ENCODE results near the gene GATD1.

GATD1 gene

DNA sequence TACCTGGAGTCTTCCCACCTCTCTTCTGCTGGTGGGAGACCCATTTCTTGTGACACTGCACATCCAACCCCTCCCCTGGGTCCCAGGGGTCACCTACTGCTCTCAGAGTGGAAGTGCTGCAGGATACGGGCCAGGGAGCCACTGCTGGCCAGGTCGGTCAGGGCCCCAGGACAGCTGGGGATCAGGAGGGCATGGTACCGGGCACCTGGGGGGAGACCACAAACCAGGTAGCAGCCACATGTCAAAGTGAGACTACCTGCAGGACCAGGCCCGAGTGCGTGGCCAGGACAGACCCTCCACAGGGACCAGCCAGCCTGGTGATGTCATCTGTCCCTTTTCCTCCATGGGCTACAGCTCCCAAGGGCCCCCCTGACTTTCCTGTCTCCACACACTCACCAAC lies 3.9 kb downstream of the GATD1 start (continued):
- TF ChIP-seq, protein P1, sequence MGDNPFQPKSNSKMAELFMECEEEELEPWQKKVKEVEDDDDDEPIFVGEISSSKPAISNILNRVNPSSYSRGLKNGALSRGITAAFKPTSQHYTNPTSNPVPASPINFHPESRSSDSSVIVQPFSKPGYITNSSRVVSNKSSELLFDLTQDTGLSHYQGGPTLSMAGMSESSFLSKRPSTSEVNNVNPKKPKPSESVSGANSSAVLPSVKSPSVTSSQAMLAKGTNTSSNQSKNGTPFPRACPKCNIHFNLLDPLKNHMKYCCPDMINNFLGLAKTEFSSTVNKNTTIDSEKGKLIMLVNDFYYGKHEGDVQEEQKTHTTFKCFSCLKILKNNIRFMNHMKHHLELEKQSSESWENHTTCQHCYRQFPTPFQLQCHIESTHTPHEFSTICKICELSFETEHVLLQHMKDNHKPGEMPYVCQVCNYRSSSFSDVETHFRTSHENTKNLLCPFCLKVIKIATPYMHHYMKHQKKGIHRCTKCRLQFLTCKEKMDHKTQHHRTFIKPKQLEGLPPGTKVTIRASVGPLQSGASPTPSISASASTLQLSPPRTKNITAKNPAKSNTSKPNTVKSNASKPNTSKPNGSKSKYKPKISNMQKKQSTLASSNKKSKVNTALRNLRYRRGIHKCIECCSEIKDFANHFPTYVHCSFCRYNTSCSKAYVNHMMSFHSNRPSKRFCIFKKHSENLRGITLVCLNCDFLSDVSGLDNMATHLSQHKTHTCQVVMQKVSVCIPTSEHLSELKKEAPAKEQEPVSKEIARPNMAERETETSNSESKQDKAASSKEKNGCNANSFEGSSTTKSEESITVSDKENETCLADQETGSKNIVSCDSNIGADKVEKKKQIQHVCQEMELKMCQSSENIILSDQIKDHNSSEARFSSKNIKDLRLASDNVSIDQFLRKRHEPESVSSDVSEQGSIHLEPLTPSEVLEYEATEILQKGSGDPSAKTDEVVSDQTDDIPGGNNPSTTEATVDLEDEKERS (tag by site-specific recombination; IDR thresholded peaks at IDR 0.05): no peak
- TF ChIP-seq ZNF596 (tag by site-specific recombination; IDR thresholded peaks at IDR 0.05): no peak
- TF ChIP-seq ZNF292 (tag by site-specific recombination; IDR thresholded peaks at IDR 0.05; ENCODE audit: borderline replicate concordance, low read depth): no peak
- peak; percentile 25; the same call in 1 of the 2 replicates for TF ChIP-seq GLIS2 (tag by site-specific recombination; IDR thresholded peaks at IDR 0.05)
- TF ChIP-seq ZNF155 (tag by site-specific recombination; IDR thresholded peaks at IDR 0.05): no peak
- TF ChIP-seq, protein P2, sequence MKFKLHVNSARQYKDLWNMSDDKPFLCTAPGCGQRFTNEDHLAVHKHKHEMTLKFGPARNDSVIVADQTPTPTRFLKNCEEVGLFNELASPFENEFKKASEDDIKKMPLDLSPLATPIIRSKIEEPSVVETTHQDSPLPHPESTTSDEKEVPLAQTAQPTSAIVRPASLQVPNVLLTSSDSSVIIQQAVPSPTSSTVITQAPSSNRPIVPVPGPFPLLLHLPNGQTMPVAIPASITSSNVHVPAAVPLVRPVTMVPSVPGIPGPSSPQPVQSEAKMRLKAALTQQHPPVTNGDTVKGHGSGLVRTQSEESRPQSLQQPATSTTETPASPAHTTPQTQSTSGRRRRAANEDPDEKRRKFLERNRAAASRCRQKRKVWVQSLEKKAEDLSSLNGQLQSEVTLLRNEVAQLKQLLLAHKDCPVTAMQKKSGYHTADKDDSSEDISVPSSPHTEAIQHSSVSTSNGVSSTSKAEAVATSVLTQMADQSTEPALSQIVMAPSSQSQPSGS (tag by site-specific recombination; IDR thresholded peaks at IDR 0.05; ENCODE audit: low read depth): no peak
- no peak for TF ChIP-seq ZNF747 (tag by site-specific recombination; IDR thresholded peaks at IDR 0.05)

DNA sequence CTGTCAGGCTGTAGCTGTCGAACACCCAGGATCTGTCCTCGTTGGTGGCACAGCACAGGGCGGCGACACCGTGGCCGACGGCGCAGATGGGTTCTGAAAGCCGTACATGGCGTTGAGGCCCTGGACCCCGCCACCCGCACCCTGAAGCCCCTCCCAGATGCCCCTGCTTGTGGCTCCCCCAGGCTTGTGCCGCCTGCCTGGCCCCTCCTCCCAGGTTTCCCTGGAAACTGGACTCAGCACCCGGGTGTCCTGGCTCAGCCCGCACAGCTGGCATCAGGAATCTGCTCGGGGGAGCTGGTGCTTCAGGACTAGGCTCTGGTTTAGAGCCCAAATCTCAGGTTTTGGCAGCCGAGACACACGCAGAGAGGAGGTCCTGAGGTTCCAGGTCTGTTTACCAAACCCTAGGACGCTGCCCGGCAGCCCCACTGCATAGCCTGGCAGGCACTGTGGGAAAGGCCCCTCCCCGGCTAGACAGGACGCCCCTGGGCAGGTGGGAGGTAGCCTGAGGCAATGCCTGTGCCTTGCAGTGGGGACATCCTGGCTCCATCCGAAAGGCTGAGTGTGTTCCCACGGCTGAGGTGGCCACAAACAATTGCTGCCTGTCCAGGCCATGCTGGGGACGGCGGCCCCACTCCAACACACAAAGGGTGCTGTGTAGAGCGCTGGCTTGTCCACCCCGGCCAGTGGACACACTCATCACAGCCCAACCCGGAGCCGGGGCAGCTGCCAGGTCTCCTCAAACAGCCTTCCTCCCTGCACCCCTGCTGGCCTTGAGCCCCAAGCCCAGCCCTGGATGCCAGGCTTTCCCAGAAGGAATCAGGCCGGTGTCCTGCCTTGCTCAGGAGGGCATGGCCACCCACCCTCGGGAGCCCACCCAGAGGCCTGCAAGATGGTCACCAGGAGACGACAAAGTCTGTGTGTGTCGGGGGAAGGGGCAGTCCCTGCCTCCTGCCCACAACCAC lies 4.6 kb downstream of the GATD1 start:
- H3K27ac ChIP-seq (ENCODE audit: extremely low read depth, low read depth, low read length): no peak overlapping the region
- POLR2A ChIA-PET: interaction anchor here (1.1 kb wide), 1 partner anchor 25 kb away, joined by 4 read pairs; no protein-coding TSS in a partner anchor
- H3K9me3 ChIP-seq (ENCODE audit: control insufficient read depth, insufficient read depth, low read depth, low read length): no peaks in the 10 kb centered on the region
- H3K4me1 ChIP-seq (ENCODE audit: control insufficient read depth, insufficient read depth, low read length): no peaks in the 10 kb centered on the region; the same call in 1 of the 2 replicates
- TF ChIP-seq ZNF24 (tag by site-specific recombination; IDR thresholded peaks at IDR 0.05) (no peak), ZNF658 (tag by site-specific recombination; IDR thresholded peaks at IDR 0.05) (no peak), ZNF623 (tag by site-specific recombination; IDR thresholded peaks at IDR 0.05) (no peak), ZSCAN23 (tag by site-specific recombination; IDR thresholded peaks at IDR 0.05) (no peak), SCRT1 (tag by site-specific recombination; IDR thresholded peaks at IDR 0.05; ENCODE audit: borderline replicate concordance) (no peak), ZEB2 (tag by site-specific recombination; IDR thresholded peaks at IDR 0.05) (no peak), ZNF394 (tag by site-specific recombination; IDR thresholded peaks at IDR 0.05; ENCODE audit: borderline replicate concordance) (no peak), ZNF670 (tag by site-specific recombination; IDR thresholded peaks at IDR 0.05; ENCODE audit: low read depth) (no peak), ZNF138 (tag by site-specific recombination; IDR thresholded peaks at IDR 0.05; ENCODE audit: borderline replicate concordance) (no peak)
- TF ChIP-seq, protein P3, sequence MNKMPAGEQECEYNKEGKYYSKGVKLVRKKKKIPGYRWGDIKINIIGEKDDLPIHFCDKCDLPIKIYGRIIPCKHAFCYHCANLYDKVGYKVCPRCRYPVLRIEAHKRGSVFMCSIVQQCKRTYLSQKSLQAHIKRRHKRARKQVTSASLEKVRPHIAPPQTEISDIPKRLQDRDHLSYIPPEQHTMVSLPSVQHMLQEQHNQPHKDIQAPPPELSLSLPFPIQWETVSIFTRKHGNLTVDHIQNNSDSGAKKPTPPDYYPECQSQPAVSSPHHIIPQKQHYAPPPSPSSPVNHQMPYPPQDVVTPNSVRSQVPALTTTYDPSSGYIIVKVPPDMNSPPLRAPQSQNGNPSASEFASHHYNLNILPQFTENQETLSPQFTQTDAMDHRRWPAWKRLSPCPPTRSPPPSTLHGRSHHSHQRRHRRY (tag by site-specific recombination; IDR thresholded peaks at IDR 0.05): no peak
- TF ChIP-seq, protein P4, sequence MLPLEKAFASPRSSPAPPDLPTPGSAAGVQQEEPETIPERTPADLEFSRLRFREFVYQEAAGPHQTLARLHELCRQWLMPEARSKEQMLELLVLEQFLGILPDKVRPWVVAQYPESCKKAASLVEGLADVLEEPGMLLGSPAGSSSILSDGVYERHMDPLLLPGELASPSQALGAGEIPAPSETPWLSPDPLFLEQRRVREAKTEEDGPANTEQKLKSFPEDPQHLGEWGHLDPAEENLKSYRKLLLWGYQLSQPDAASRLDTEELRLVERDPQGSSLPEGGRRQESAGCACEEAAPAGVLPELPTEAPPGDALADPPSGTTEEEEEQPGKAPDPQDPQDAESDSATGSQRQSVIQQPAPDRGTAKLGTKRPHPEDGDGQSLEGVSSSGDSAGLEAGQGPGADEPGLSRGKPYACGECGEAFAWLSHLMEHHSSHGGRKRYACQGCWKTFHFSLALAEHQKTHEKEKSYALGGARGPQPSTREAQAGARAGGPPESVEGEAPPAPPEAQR (tag by site-specific recombination; IDR thresholded peaks at IDR 0.05): no peak
- H3K4me3 ChIP-seq (ENCODE audit: low read depth, low read length): no peak overlapping the region
- peaks cover 0 to 54% of the 10 kb centered on the region in 2 experiments; a peak in 2 of 3 replicates for H3K36me3 ChIP-seq (ENCODE audit: control insufficient read depth in 2 of 2, insufficient read depth in 1 of 2, low read length in 2 of 2)
- CTCF ChIA-PET: interaction anchor here (0.7 to 1.0 kb wide), 2 partner anchors 9 to 45 kb away, joined by 3 read pairs; no protein-coding TSS in a partner anchor

Data from HEK293 (cell line).